Panc1 (cell line): Measurements from ENCODE around the gene ADGRG3.

ENCODE experiments used
- CTCF ChIP-seq: fragments of 450-650 bp; IDR thresholded peaks from 2 replicates; pipeline ENCODE4 v1.5.1; 2017; ENCODE audit warnings: mild to moderate bottlenecking
- POLR2AphosphoS5 ChIP-seq: IDR thresholded peaks from 2 replicates; pipeline ENCODE4 v1.6.1; 2012; ENCODE audit warnings: mild to moderate bottlenecking, low read depth, low read length, moderate library complexity
- SIN3A ChIP-seq: IDR thresholded peaks from 2 replicates; pipeline ENCODE4 v1.6.1; 2012; ENCODE audit warnings: low read depth, mild to moderate bottlenecking, low read length, moderate library complexity, borderline replicate concordance; ENCODE audit not compliant: insufficient read depth
- TCF7L2 ChIP-seq: IDR thresholded peaks from 2 replicates; pipeline ENCODE4 v1.6.1; 2011; ENCODE audit warnings: mild to moderate bottlenecking, low read depth, low read length, inconsistent platforms

- TF ChIP-seq CTCF (no peak), SIN3A (no peak), POLR2AphosphoS5 (no peak), TCF7L2 (no peak)
These were observed 10.9 kb downstream of the ADGRG3 start for GRCh38 chr16:57679016-57679415.
